Activated T-cell treated with anti-CD3 and anti-CD28 coated beads for 1 hour (primary cell): ENCODE data around the gene CAP2.
"Not testable (repeated sequence)": the region's sequence is repeated elsewhere in the genome, so short reads cannot be mapped to it uniquely, and the experiment has no call there.

Experiments used
- DNase-seq: peaks from one replicate; pipeline ENCODE4 v3.0.0-alpha.2; 2020; ENCODE audit warnings: low read depth

CAP2 gene

DNA sequence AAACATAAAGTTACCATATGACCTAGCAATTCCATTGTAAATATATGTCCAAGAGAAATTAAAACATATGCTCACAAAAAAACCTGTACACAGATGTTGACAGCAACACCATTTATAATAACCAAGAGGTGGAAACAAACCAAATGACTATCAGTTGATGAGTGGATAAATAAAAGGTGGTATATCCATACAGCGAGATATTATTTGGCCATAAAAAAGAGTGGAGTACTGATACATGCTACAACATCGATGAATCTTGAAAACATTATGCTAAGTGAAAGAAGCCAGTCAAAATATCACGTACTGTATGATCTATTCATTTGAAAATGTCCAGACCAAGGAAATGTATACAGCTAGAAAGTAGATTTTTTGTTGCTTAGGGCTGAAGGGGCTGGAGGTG is 2.9 kb downstream of the CAP2 start:
- no peak for DNase-seq

DNA sequence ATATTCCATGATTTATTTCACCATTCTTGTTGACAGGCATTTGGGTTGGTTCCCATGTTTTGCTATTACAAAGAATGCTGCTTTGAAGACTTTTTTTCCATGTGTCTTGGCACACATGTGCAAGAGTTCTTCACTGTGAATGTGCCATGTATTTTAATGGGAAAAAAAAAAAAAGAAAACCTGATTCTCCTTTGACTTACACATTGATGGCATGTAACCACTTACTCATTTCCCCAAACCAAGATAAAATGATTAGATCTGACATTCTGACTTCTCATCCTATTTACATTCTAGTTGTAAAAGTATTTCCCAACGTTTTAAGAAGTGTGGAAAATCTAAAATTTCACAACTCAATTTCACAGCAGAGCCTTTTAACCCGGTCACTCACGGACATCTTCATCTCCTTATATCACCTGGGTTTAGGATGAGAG is 4.4 kb downstream of the CAP2 start:
- no peak for DNase-seq

DNA sequence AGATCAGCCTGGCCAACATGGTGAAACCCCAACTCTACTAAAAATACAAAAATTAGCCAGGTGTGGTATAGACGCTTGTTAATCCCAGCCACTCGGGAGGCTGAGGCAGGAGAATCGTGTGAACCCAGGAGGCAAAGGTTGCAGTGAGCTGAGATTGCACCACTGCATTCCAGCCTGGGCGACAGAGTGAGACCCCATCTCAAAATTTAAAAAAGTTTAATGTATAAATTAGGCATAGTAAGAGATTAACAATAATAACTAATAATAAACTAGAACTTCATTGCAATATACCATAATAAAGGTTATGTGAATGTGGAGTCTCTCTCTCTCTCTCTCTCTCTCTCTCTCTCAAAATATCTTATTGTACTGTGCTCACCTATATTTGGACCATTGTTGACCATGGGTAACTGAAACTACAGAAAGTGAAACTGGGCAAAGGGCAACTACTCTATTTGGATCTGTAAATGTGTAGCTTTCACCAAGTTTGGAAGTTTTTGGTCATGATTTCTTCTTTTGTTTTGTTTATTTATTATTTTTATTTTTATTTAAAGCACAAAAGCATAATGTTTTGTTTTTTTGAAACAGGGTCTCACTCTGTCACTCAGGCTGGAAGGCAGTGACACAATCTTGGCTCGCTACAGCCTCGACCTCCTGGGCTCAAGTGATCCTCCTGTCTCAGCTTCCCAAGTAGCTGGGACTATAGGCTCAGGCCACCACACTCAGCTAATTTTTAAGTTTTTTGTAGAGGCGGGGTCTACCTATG is 12.0 kb downstream of the CAP2 start:
- not testable (repeated sequence) for DNase-seq

DNA sequence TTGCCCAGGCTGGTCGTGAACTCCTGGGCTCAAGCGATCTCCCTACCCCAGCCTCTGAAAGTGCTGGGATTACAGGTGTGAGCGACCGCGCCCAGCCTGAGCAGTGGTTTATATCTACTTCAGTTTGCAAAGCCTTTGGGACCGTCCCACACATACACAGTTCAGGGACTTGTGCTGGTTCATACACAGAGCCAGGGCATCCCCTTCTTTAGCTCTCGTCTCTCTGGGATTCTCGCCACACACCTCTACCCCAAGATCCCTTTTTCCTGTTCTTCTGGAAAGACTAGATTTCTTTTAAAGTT is 12.5 kb downstream of the CAP2 start:
- DNase-seq = no peak

DNA sequence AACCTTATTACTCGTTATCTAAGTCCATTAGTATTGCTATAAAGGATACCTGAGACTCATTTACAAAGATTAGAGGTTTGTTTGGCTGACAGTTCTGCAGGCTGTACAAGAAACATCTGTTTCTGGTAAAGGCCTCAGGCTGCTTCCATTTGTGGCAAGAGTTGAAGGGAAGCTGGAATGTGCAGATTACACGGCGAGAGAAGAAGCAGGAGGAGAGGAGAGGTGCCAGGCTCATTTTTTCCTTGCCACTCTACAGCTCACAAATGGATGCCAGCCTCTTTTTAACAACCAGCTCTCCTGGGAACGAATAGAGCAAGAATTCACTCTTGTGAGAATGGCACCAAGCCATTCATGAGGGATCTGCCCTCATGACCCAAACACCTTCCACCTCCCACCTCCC is 14.7 kb downstream of the CAP2 start:
- no peak for DNase-seq

DNA sequence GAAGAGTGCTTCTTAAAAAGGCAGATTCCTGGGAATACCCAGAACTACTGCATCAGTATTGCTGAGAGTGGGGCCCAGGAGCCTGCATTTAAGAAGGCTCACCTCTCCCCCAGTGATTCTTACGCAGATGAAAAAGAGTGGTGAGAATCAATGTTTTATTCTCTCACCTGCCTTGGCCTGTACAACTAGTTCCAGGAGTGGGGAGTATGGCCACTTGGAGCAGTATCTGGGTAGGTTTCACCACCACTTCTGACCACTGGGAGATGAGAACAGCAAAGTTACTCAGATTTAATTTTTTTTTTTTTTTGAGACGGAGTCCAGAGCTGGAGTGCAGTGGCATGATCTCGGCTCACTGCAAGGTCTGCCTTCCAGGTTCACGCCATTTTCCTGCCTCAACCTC is 16.9 kb downstream of the CAP2 start:
- no peak for DNase-seq

DNA sequence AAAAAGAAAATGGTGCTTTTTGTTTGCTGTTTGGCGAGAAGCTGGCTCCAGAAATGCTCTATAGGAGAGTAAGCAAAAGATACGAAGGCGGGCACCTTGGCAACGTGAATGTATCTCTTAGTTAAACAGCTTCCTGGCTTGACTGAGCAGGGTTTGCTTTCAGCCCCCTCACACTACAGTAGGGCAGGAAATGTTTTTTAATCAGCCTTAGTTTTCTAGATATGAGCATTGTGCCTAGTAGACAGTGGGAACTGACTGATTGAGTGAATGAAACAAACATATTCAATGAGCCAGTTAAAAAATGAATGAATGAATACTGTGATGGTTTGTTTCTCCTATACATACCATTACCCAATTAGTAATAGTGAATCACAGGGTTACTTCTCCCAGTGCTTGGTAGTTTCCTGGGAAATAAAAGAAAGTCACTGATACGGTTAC is 19.9 kb downstream of the CAP2 start:
- no peak for DNase-seq

DNA sequence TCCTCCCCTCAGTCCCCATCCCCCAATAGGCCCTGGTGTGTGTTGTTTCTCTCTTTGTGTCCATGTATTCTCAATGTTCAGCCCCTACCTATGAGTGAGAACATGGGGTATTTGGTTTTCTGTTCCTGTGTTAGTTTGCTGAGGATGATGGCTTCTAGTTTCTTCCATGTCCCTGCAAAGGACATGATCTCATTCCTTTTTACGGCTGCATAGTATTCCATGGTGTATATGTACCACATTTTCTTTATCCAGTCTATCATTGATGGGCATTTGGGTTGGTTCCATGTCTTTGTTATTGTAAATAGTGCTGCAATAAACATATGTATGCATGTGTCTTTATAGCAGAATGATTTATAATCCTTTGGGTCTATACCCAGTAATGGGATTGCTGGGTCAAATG is 21.0 kb downstream of the CAP2 start:
- DNase-seq = not testable (repeated sequence)

DNA sequence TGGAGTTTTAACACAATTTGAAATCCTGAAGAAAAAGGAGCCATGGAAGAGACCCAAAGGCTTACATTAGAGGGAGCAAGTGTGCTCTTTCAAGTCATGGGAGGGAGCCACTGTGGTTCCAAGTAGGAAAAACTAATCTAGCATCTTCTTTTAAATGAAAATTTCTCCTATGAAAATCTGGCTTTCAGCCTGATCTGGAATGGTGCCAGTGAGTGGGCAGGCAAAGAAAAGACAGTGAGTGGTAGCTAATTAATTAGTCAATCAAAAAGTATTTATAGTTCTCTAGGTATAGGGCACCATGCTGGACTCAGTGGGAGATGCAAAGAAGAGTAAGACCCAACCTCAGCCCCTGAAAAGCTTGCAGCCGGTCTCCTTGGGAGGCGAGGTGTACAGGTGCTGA is 21.9 kb downstream of the CAP2 start:
- DNase-seq = no peak

DNA sequence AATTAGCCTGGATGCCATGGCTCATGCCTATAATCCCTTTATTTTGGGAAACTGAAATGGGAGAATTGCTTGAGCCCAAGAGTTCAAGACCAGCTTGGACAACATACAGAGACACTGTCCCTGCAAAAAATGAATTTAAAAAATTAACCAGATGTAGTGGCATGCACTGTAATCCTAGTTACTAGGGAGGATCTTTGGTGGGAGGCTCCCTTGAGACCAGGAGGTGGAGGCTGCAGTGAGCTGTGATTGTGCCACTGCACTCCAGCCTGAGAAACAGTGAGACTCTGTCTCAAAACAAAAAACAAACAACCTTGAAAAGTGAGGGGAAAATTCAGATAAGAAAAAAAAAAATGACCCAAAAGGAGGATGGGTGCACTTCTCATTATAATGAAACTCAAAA is 23.4 kb downstream of the CAP2 start:
- no peak for DNase-seq

DNA sequence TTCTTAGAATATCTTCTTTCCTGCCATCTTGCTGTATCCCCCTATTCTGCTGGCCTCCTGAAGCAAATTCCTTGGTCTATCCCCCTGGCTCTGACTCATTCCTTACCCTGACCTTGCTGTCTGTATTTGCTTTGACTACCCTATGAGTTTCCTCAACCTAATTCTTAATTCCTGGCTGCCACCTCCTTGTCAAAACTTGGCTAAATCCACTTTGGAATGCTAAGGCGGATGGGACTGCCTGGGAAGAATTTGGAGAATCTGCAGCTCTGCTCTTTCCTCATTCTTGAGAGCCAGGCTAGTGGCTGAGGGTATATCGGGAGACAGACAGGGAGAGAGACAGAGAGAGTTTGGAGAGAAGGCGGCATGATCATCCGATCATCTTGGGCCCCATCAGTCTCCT is 24.4 kb downstream of the CAP2 start:
- no peak for DNase-seq

DNA sequence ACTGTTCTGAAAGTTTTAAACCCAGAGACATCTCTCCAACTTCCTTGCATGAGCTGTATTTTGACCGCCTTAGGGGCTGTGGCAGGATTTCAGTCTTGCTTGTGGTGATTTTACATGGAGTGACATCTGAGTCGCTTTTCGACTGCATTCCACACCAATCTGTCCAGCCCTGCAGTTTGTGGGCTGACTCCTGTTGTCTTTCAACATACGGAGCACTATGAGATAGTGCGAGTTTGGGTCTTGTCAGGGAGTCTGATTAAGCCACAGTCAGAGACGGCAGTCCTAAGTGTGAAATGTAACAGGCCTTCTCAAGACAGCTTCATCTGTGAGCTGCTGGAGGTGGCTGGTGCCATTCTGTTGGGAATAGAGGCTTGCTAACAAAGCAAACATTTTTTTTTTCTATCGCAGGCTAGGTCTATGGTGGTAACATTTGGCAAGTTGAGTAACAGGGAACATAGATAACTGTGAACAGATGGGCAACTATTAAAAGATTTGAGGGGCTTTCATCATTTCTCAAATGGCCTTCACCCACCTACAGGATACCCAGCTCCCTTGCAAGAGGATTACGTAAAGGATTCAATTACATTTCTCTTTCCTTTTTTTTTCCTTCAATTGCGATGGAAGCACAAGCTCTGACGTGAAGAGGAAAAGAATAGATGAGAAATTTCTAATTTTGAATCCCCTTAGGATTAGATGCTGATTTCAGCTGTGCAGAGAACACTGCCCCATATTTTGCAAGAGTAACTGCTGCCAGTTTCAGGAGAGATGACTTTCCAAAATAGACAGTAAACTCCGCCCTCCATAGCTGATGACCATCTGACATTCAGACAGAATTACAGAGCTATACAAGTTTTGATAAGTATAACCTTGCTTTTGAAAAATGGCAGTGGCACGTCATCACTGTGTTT is 25.1 kb downstream of the CAP2 start:
- no peak for DNase-seq

DNA sequence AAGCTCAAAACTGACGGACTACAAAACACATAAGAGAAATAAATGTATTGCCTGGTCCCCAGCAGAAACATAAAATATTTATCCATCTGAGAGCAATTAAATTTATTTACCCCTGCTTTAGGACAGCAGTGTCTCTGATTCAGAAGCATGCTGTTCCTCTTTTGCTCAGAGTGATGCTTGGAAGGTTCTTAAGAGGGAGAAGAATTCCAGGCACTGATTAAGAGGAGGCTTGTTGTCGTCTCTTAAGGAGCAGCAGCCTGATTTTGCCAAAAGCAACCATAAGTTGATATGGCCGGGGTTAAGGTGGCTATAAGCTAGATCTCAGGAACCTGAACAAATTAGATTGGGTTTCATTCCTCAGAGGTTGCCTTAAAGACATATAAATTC is 25.8 kb downstream of the CAP2 start:
- no peak for DNase-seq

DNA sequence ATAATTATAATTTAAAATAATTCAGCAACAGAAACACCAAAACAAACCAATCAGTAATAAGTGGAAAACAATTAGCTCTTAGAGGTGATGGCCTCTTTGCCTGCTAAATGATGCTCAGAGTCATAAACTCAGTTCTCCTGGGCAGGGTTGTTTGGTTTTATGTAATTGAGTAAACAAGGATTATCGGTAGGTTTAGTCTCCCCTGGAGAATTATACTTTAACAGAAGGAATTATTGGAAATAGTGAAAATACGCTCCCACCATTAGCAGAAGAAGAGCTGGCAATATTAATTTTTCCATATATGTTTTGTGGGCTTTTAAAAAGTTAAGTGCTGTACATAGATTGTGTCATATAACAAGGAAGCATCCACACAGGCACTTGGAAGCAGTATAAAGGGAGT is 27.0 kb downstream of the CAP2 start:
- no peak for DNase-seq

DNA sequence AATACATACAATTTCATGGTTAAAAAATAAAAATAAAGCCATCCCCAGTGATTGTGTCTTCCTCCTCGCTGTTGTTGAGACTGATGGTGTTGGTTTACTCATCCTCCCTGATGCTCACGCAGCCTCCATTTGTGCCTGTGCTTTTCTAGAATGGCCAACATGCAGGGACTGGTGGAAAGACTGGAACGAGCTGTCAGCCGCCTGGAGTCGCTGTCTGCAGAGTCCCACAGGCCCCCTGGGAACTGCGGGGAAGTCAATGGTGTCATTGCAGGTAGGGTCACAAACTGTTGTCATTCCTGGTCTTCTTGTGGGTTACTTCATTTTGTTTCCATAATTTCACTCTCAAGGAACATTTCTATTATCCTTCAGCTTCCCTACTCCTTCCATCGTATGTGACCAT is 28.0 kb downstream of the CAP2 start:
- DNase-seq = no peak

DNA sequence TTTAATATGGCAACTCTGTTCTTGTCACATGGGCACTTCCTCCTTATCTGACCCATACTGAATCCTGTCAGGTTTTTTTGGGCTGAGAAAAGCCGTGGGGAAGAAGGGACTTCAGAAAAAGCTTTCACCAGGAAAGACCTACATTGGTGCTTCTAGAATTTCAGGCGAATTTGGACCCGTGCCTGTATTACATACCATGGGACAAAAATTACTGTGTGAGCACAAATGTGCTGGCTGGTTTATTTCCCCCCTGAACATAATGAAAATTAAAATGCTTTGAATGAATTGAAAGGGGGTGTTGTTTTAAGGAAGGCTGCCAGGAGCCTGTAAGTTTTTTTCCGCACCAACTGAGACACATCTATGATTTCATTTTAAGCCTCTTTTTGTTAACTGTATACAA is 29.6 kb downstream of the CAP2 start:
- no peak for DNase-seq

DNA sequence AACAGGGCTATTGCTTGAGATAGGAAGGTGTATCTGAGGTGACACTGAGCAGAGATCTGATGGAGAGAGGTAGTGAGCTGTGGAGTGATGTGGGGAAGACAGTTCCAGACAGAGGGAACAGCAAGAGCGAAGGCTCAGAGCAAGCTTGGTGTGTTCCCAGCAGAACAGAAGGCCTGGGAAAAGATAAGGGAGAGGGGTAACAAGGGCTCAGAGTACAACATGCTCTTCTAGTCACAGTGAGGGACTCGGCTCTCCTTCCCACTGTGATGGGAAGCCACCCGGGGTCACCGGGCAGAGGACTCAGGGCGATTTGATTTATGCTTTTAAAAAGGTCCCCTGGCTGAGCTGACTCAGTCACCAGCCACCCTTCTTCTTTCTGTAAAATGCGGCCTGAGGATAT is 33.7 kb downstream of the CAP2 start:
- DNase-seq = no peak

DNA sequence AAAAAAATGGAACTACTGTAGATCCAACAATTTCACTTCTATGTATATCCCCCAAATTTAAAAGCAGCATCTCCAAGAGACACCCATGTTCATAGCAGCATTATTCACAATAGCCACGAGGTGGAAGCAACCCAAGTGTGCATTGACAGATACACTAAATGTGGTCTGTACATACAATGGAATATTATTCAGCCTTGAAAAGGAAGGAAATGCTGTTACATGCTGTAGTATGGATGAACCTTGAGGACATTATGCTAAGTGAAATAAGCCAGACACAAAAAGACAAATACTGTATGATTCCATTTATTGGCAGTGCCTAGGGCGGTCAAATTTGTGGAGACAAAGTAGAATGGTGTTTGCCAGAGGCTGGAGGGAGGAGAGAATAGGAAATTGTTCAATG is 34.2 kb downstream of the CAP2 start:
- no peak for DNase-seq

DNA sequence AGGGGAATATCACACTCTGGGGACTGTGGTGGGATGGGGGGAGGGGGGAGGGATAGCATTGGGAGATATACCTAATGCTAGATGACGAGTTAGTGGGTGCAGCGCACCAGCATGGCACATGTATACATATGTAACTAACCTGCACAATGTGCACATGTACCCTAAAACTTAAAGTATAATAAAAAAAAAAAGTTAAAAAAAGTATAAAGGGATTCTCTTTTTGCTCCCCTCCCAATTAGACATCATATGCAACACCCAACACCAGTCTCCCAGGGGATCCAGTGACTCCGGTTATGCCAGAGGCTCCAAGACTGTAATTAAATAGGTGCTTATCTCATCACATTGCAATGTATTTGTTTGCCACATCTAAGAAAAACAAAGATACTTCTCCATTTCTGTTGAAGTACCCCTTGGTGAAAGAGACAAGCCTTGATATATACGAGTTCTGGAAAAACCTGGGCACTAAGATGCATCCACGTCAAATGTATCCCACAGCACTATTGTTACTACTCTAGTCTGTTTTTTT is 35.3 kb downstream of the CAP2 start:
- DNase-seq = not testable (repeated sequence)

DNA sequence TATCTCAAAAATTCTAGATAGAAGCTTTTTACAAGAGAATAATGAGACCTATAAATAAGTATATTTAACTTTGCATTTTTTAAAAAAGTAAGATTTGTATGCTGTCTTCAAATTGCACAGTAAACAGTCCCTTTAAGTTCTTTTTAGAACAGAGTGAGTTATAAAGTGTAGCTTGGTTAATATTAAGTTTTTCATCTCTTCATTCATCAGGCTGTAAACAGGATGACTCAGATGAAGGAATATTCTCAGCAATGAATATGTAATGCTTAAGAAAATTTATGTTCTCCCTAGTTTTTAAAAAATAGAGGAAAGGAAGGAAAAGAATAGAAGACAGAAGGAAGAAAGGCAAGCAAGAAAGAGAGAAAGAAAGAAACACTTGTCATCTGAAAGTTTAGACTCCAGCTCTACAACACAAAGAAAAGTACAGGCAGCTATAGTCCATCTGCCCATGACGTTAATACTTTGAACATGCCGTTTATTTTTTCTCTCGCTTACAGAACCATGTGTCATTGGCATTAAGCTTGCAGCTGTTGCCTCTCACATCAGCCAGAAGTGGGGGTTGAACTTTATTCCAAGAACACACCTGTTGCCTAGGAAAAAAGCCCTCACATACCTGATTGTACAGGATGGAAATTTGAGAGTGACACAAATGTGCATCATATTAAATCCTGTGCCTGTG is 36.1 kb downstream of the CAP2 start:
- DNase-seq = no peak

DNA sequence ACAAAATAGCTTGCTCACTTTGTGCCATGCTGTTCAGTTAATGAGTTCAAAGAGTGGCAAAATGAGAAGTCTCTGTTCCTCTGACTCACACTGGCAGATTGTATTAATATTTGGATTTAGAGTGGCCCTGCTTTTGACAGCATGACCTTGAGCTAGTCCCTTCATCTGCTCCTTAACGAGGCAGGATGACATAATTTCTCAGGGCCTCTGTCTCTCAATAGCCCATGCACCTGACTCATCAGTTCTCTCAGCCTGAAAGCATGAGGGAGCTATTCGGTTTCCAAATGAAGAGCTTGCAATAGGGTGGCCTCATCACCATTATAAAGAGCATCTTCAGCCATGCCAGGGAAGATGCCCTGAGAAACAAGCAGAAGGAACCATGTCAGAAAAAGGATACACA is 38.2 kb downstream of the CAP2 start:
- DNase-seq = no peak

DNA sequence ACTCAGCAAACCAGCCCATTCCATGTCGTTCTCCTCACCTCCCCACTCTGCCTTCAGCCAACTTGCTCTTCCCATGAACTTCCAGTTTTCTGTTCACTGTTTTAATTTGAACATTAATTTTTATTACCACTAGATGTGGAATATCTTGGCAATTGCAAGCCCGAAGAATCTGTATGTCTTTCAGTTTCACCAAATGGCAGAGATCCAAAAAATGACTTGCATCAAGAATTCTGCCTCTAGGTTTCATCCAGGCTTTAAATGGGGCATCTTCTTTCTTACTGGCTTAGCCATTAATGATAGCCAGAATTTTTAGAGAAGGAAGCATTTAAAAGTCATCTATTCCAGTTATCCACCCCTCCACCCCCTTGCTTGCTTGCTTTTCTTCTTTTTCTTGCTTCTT is 39.0 kb downstream of the CAP2 start:
- DNase-seq = no peak
